Measurements from ENCODE around the gene PLA2G2F. TPM values are rescaled to one million over a fixed set of nuclear protein-coding genes. Genes with fewer than 3 reads are reported as not detected.

The PLA2G2F gene
- total and polyA plus RNA-seq, 2 of the 8 experiments (the other 6 are each of a cell fraction or from before 2014, with no cell fraction given) = not detected

DNA sequence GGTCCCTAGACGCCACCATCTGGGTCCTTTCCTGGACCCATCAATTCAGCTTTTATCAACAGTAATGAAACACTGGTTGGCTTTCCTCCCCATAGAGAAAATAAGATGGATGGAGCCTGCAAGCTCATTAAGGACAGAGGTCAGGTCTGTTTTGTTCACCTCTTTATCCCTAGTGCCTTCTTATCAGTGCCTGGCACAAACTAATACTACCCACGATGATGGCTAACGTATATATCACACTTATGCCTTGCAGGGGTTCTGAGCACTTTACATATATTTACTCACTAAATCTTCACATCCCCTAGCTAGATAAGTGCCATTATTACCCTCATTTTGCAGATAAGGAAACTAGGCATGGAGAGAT, 41.7 kb downstream of the PLA2G2F start (continued):
- TF ChIP-seq, protein P1, sequence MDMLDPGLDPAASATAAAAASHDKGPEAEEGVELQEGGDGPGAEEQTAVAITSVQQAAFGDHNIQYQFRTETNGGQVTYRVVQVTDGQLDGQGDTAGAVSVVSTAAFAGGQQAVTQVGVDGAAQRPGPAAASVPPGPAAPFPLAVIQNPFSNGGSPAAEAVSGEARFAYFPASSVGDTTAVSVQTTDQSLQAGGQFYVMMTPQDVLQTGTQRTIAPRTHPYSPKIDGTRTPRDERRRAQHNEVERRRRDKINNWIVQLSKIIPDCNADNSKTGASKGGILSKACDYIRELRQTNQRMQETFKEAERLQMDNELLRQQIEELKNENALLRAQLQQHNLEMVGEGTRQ (IDR thresholded peaks at IDR 0.05; ENCODE audit: low read length) = no peak
- TF ChIP-seq CBX8 (IDR thresholded peaks at IDR 0.05; ENCODE audit: borderline replicate concordance, low read depth, low read length) (no peak), RAD21 (IDR thresholded peaks at IDR 0.05 in 1 of 2, conservative IDR thresholded peaks at IDR 0.05 in 1 of 2; ENCODE audit: low read depth in 2 of 2, low read length in 2 of 2) (no peak), TAF1 (IDR thresholded peaks at IDR 0.05; ENCODE audit: low read depth, low read length) (no peak), BRCA1 (IDR thresholded peaks at IDR 0.05; ENCODE audit: low read depth, low read length) (no peak)
